H9 (cell line): ENCODE measurements around the gene PIP4K2A. TPM values are rescaled to one million over a fixed set of nuclear protein-coding genes. Genes with fewer than 3 reads are reported as not detected.

Experiments
- DNase-seq: peaks from one replicate; pipeline ENCODE4 v3.0.0-alpha.2; 2017
- H2AFZ ChIP-seq: one replicate; pipeline ENCODE4 v1.6.1; 2013; ENCODE audit warnings: mild to moderate bottlenecking, low read length, control low read depth, moderate library complexity
- H2AK5ac ChIP-seq: 2 replicates; pipeline ENCODE4 v1.6.1; 2013; ENCODE audit warnings: low read length, control low read depth, mixed read lengths; ENCODE audit not compliant: insufficient read length
- H2BK120ac ChIP-seq: one replicate; pipeline ENCODE4 v1.6.1; 2013; ENCODE audit warnings: low read depth, mild to moderate bottlenecking, low read length, control low read depth, inconsistent platforms; ENCODE audit not compliant: poor library complexity, severe bottlenecking
- H2BK12ac ChIP-seq: 2 replicates; pipeline ENCODE4 v1.6.1; 2013; ENCODE audit warnings: low read length, control low read depth, mixed read lengths, low read depth; ENCODE audit not compliant: insufficient read length
- H2BK15ac ChIP-seq: 2 replicates; pipeline ENCODE4 v1.6.1; 2013; ENCODE audit warnings: low read depth, low read length, control low read depth
- H2BK20ac ChIP-seq: one replicate; pipeline ENCODE4 v1.6.1; 2013; ENCODE audit warnings: low read depth, mild to moderate bottlenecking, low read length, control low read depth, inconsistent platforms; ENCODE audit not compliant: poor library complexity, severe bottlenecking
- H2BK5ac ChIP-seq: 2 replicates; pipeline ENCODE4 v1.6.1; 2013; ENCODE audit warnings: low read length, control low read depth, mixed read lengths; ENCODE audit not compliant: insufficient read length
- H3K14ac ChIP-seq: 2 replicates; pipeline ENCODE4 v1.6.1; 2013; ENCODE audit warnings: low read length, control low read depth; ENCODE audit not compliant: insufficient read depth
- H3K18ac ChIP-seq: 2 replicates; pipeline ENCODE4 v1.6.1; 2013; ENCODE audit warnings: low read depth, mild to moderate bottlenecking, mixed read lengths, low read length, control low read depth; ENCODE audit not compliant: insufficient read length
- H3K23ac ChIP-seq: 2 replicates; pipeline ENCODE4 v1.6.1; 2013; ENCODE audit warnings: low read length, control low read depth, mixed read lengths, low read depth; ENCODE audit not compliant: insufficient read length
- H3K23me2 ChIP-seq: 2 replicates; pipeline ENCODE4 v1.6.1; 2013; ENCODE audit warnings: low read depth, mild to moderate bottlenecking, mixed read lengths, low read length, control low read depth; ENCODE audit not compliant: insufficient read length, poor library complexity, severe bottlenecking
- H3K27ac ChIP-seq: 2 replicates; pipeline ENCODE4 v1.5.1; 2013; ENCODE audit warnings: low read length, control low read depth, mixed read lengths, low read depth; ENCODE audit not compliant: insufficient read length
- H3K27me3 ChIP-seq: 2 replicates; pipeline ENCODE4 v1.6.1; 2013; ENCODE audit warnings: low read length, control low read depth, inconsistent platforms; ENCODE audit not compliant: insufficient read depth
- H3K4ac ChIP-seq: 2 replicates; pipeline ENCODE4 v1.6.1; 2013; ENCODE audit warnings: low read depth, mild to moderate bottlenecking, control low read depth, inconsistent platforms, low read length, moderate library complexity
- H3K4me1 ChIP-seq: 2 replicates; pipeline ENCODE4 v1.6.1; 2013; ENCODE audit warnings: low read length, control low read depth, inconsistent platforms; ENCODE audit not compliant: insufficient read depth
- H3K4me2 ChIP-seq: 2 replicates; pipeline ENCODE4 v1.6.1; 2013; ENCODE audit warnings: low read length, control low read depth, mixed read lengths; ENCODE audit not compliant: insufficient read length, insufficient read depth
- H3K56ac ChIP-seq: 2 replicates; pipeline ENCODE4 v1.6.1; 2013; ENCODE audit warnings: low read depth, mild to moderate bottlenecking, mixed read lengths, low read length, control low read depth; ENCODE audit not compliant: insufficient read length
- H3K79me1 ChIP-seq: 2 replicates; pipeline ENCODE4 v1.6.1; 2013; ENCODE audit warnings: low read depth, mild to moderate bottlenecking, moderate library complexity, low read length, control low read depth, inconsistent platforms; ENCODE audit not compliant: insufficient read depth, poor library complexity, severe bottlenecking
- H3K79me2 ChIP-seq: 2 replicates; pipeline ENCODE4 v1.6.1; 2013; ENCODE audit warnings: low read length, control low read depth, inconsistent platforms; ENCODE audit not compliant: insufficient read depth
- H3K9ac ChIP-seq: 2 replicates; pipeline ENCODE4 v1.6.1; 2013; ENCODE audit warnings: low read length, control low read depth, mixed read lengths; ENCODE audit not compliant: insufficient read length; ENCODE audit errors: extremely low read depth
- H3K9me3 ChIP-seq: one replicate; pipeline ENCODE4 v1.6.1; 2013; ENCODE audit warnings: low read depth, low read length, inconsistent platforms; ENCODE audit not compliant: control insufficient read depth
- H3T11ph ChIP-seq: one replicate; pipeline ENCODE4 v1.6.1; 2013; ENCODE audit warnings: mild to moderate bottlenecking, low read length, control low read depth, inconsistent platforms
- H4K20me1 ChIP-seq: one replicate; pipeline ENCODE4 v1.6.1; 2013; ENCODE audit not compliant: control insufficient read depth, insufficient read length, insufficient read depth
- H4K5ac ChIP-seq: 2 replicates; pipeline ENCODE4 v1.6.1; 2013; ENCODE audit warnings: low read depth, mild to moderate bottlenecking, mixed read lengths, low read length, control low read depth; ENCODE audit not compliant: insufficient read length
- H4K8ac ChIP-seq: replicated peaks from 2 replicates; pipeline ENCODE4 v1.6.1; 2013; ENCODE audit warnings: low read length, control low read depth, mixed read lengths, low read depth; ENCODE audit not compliant: insufficient read length
- H4K91ac ChIP-seq: 2 replicates; pipeline ENCODE4 v1.6.1; 2013; ENCODE audit warnings: low read depth, mild to moderate bottlenecking, moderate library complexity, mixed read lengths, low read length, control low read depth; ENCODE audit not compliant: insufficient read length
- H3K27ac Mint-ChIP-seq, 3 experiments: 2 replicates in 2 of 3; 3 replicates in 1 of 3; pipeline ENCODE4 v1.8.0; 2020 to 2021; ENCODE audit warnings: mixed read lengths in 3 of 3, mild to moderate bottlenecking in 1 of 3, moderate library complexity in 1 of 3
- H3K27me3 Mint-ChIP-seq: 2 replicates; pipeline ENCODE4 v1.8.0; 2021; ENCODE audit warnings: low read depth, mild to moderate bottlenecking, moderate library complexity, mixed read lengths
- H3K36me3 Mint-ChIP-seq, 3 experiments: 2 replicates in 2 of 3; 3 replicates in 1 of 3; pipeline ENCODE4 v1.8.0; 2020 to 2021; ENCODE audit warnings: low read depth in 3 of 3, mixed read lengths in 3 of 3; ENCODE audit not compliant: insufficient read depth in 1 of 3
- H3K4me1 Mint-ChIP-seq, 2 experiments: 2 replicates each; pipeline ENCODE4 v1.8.0; 2020; ENCODE audit warnings: mixed read lengths in 2 of 2
- H3K4me3 Mint-ChIP-seq, 2 experiments: 2 replicates in 1 of 2; 3 replicates in 1 of 2; pipeline ENCODE4 v1.8.0; 2020 to 2021; ENCODE audit warnings: mild to moderate bottlenecking in 2 of 2, mixed read lengths in 2 of 2, moderate library complexity in 1 of 2
- H3K9me3 Mint-ChIP-seq, 2 experiments: 2 replicates in 1 of 2; 3 replicates in 1 of 2; pipeline ENCODE4 v1.8.0; 2020; ENCODE audit warnings: mild to moderate bottlenecking in 2 of 2, mixed read lengths in 2 of 2, moderate library complexity in 1 of 2
- CTCF ChIP-seq: fragments of 200-600 bp; sonication (generic); conservative IDR thresholded peaks from 3 replicates; pipeline ENCODE4 v1.8.0; 2021; ENCODE audit warnings: antibody characterized with exemption, mild to moderate bottlenecking
- WGBS: extraction: QIAGEN DNeasy Blood & Tissue Kit; methylation state at CpG from one replicate; pipeline ENCODE4 v1.1.7; 2013; ENCODE audit warnings: missing lambda C conversion rate, low lambda C conversion rate, mixed read lengths; ENCODE audit not compliant: insufficient read length; ENCODE audit errors: extremely low coverage; 5-methylcytosine and 5-hydroxymethylcytosine counted together
- total RNA-seq: library from RNA; stranded (reverse); gene quantifications from 2 replicates; pipeline ENCODE4 v1.2.1, GENCODE V29; 2021

The PIP4K2A gene
- total RNA-seq, 1 experiment from 2014 or later: 33.6 TPM

GRCh38 chr10:22554461-22555182, 159.8 kb downstream of the PIP4K2A start:
- Histone ChIP-seq H2BK12ac (no peak overlapping the region), H3K4ac (no peak overlapping the region), H3K27ac (no peak overlapping the region)

More at GRCh38 chr10:22554461-22555182, 159.8 kb downstream of the PIP4K2A start:
- Histone ChIP-seq H4K91ac (no peak overlapping the region), H3K79me2 (no peaks in the 10 kb centered on the region), H2BK120ac (no peak overlapping the region), H3K9ac (no peak overlapping the region), H3K56ac (no peak overlapping the region), H3K4me2 (no peak overlapping the region), H3K23me2 (no peaks in the 10 kb centered on the region), H4K20me1 (no peaks in the 10 kb centered on the region), H2AK5ac (no peak overlapping the region), H3K14ac (no peak overlapping the region; the same call in 1 of the 2 replicates), H3K18ac (no peak overlapping the region), H3K9me3 (no peaks in the 10 kb centered on the region), H2BK20ac (no peak overlapping the region), H2AFZ (no peak overlapping the region), H3K27me3 (no peaks in the 10 kb centered on the region), H4K8ac (no peak overlapping the region), H2BK15ac (no peak overlapping the region), H3K23ac (no peak overlapping the region), H3T11ph (no peak overlapping the region), H3K4me1 (peaks cover 3% of the 10 kb centered on the region; the same call in 1 of the 2 replicates), H3K79me1 (no peaks in the 10 kb centered on the region), H2BK5ac (no peak overlapping the region), H4K5ac (no peak overlapping the region)
- no peak overlapping the region for H3K4me3 Mint-ChIP-seq
- H3K9me3 Mint-ChIP-seq: no peaks in the 10 kb centered on the region
- peak overlapping the region; percentile 46 to 88 (median 66); a peak in 2 of 7 replicates for H3K27ac Mint-ChIP-seq
- TF ChIP-seq CTCF: no peak
- no CpG with 5 or more reads among the region's 29 CpGs for WGBS
- H3K4me1 Mint-ChIP-seq: peaks cover 7 to 20% of the 10 kb centered on the region in 2 experiments
- DNase-seq: no peak
- no peaks in the 10 kb centered on the region for H3K27me3 Mint-ChIP-seq
- H3K36me3 Mint-ChIP-seq: peaks cover 4 to 9% (median 8%) of the 10 kb centered on the region in 3 experiments; a peak in 6 of 7 replicates
